GM12801 (cell line): ENCODE results near the gene FZD4.

Experiments used
- TF ChIP-seq, protein P1 (sequence below): IDR thresholded peaks from one replicate; pipeline ENCODE4 v1.5.1; 2011; ENCODE audit warnings: control low read depth; ENCODE audit not compliant: insufficient read length; ENCODE audit errors: extremely low read depth

Gene FZD4

DNA sequence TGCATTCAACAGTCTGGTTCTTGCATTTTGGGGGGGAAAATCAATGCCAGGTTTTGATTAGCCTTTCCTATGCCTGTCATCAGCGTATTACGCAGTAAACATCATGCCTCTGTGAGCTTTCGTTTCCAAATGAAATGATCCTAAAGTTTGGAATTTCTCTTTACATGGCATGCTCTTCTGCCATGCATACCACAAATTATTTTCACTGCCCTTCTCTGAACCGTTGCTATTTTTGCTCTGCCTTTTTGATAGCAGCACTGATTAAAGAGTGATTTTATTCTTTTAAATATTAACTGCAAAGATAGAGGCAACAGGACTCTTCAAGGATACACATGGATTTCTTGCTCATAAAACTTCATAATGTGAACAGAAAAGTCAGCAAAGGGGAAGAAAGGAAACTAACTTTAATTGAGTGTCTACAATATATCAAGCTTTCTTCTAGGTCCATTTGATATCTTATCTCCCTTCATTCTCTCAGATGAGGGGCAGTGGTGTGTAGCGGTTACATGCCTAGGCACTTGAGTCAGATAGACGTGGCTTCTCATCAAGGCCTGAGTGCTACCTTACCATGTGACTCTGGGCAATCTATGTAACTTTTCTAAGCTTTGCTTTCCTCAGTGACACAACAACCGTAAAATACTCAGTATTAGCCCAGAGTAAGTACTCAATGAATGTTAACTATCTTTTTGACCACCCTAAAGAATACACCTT is 25.0 kb upstream of the FZD4 start:
- TF ChIP-seq, protein P1, sequence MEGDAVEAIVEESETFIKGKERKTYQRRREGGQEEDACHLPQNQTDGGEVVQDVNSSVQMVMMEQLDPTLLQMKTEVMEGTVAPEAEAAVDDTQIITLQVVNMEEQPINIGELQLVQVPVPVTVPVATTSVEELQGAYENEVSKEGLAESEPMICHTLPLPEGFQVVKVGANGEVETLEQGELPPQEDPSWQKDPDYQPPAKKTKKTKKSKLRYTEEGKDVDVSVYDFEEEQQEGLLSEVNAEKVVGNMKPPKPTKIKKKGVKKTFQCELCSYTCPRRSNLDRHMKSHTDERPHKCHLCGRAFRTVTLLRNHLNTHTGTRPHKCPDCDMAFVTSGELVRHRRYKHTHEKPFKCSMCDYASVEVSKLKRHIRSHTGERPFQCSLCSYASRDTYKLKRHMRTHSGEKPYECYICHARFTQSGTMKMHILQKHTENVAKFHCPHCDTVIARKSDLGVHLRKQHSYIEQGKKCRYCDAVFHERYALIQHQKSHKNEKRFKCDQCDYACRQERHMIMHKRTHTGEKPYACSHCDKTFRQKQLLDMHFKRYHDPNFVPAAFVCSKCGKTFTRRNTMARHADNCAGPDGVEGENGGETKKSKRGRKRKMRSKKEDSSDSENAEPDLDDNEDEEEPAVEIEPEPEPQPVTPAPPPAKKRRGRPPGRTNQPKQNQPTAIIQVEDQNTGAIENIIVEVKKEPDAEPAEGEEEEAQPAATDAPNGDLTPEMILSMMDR: no peak

DNA sequence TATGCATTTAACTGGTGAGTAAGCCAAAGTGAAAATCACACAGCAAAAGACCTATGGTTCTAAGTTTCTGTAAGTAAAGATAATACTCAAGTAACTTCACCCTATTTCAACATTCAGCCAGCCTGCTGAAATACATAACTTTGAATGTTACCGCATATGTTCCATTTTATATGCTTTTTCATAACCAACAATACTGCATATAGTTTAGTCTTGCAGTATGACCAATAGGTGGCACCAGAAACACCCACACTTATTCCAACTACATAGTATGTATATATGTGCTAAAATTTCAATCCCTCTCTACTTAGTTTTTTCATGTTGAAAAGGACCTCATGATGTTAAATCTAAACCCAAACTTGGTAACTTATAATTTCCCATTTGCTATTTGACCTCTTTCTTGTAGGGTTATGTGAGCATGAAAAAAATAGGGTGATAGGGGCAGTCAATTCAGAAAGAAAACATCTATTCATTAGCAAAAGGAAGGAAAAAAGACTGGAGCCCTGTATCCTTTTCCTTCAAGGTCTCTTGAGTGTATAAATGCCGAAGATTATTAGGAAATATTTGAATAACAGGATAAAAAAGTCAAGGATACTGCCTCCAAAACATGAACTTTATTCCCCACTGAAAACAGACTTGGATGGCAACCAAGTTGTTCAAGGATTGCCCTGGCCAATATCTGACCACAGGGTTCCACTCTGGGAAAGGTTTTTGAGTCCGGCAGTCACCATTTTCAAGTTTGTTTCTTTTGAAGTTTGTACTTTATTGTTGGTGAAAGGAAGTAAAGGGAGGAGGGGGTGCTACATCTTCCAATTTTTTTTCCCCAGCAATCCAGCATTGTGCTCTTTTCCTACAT is 23.8 kb upstream of the FZD4 start:
- TF ChIP-seq, protein P1: no peak

DNA sequence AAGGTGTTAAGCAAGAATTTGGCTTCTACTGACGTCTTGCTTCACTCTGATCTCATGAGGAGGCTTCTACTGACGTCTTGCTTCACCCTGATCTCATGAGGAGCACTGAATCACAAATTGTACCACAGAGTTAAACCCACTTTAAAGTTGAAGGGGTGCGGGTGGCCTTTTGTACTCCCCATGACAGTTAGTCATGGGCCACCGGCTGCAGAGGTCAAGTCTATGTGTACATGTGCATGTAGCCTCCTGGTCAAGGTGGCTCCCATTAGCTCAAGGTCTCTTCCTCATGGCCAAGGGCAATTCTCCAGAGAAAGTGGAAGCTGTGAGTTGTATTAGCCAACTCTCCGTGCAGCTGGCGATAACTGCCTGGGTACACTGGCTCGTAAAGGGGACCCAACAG is 23.1 kb upstream of the FZD4 start:
- TF ChIP-seq, protein P1: no peak

DNA sequence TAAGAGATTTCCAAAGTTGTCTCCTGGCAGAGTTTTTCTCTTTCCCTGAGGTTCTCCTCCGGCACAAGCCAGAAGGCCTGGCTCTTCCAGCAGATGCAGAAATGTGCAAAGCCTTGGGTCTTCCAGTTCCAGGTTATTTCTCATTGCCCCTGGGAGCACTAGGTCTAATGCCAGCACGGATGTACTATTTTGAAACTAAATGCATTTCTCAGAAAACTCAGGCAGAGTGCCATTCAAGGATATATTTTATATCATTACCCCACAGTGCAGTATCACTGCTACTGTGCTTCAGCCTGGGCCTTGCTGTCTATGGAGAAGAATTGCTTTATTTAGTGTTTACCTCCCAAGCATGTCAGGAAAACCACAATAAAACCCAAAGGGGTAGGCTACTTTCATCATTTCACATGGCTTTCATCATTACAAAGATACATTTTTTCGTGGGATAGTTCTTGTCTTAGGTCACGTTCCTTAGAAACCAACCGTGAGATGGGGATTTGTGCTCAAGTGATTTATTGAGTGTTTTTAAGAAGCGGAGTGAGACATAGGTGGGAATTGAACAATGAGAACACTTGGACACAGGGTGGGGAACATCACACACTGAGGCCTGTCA is 22.4 kb upstream of the FZD4 start:
- TF ChIP-seq, protein P1: no peak

DNA sequence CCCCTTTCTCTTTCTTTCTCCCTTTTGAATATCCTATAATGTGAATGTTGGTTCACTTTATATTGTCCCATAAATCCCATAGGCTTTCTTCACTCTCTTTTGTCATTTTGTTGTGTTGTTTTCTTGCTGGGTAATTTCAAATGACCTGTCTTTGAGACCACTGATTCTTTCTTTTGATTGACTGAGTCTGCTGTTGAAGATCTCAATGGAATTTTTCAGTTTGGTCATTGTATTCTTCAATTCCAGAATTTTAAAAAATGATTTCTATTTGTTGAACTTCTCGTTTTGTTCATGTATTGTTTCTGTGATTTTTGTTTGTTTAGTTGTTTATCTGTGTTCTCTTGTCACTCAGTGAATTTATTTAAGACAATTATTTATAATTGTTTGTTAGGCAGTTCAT is 17.5 kb upstream of the FZD4 start:
- TF ChIP-seq, protein P1: no peak

DNA sequence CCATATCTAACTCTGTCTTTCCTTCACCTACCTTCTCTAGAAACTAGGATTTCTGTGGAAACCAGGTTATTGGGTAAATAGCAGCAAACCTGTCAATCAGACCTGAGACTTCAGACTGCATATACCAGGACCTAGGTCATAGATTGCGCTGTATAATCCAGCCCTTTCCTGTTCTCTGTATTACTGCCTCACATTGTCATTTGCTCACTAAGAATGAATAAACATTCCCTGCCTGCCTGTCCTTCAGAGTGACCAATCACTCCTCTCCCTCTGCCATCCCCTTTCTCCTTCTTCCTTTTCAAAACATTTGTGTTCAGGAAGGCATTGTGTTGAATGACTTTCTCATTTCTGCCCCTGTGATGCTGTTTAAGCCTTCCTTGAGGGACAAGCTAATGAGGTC is 14.1 kb upstream of the FZD4 start:
- TF ChIP-seq, protein P1: no peak

DNA sequence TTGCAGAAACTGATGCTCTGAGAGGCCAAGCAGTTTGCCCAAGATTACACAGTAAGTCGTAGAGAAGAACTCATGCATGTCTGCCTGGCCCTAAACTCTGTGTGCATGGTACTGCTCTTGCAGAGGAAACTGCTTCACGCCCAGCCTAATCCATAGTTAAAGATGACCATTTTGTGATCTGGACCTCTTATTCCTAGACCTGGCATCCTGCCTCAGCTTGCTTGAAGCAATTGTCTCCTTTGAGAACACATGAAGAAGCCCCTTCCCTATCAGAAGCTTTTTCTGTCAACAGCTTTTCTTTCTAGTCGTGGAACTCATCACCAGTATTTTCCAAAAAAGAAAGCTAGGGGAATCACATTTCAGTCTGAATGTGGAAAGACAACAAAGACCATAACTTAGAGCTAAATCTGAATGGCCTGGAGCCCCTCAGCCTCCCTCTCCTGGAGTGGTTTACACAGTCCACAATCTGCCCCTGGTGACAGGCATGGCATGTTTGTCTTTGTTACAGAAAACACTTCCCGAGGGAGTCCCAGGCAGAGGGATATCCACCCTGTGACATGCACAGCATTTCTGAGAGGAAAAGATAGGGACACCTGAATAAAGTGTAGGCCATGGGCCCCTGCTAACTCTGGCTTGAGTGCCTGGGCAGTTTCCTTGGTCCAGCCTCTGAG is 2.9 kb upstream of the FZD4 start:
- TF ChIP-seq, protein P1: no peak
